ENCODE results near the gene MTMR3.
A peak's percentile ranks its signal among the peaks of the same experiment; 100 is the strongest.

MTMR3 gene

DNA sequence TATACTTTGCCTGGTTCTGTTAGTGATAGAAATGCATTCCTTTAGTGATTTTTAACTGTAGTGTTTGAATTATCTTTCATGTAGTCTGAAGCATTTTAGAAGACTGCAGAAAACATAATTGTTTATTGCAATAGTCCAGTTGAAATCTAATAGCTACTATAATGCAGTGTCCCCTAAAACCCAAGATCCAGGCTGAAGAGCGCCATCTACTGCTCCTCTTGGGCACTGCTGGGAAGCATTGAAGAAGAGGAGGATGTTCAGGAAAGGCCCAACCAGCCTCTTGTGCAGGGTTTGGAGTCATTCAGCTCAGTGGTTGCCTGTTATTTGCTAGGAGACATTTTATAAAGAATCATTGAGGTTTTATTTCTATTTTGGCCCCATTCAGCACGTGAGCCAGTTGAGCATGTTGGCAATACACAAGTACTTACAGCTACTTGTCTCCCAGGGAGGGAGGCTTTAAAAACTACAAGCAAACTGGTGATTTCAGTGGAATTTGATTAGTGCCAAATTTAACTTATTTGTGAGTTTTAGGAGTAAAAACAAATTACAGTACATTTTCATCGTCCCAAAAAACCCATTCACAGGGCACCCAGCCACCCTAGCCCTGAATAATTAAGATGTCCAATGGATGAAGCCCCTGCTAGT, 122.4 kb downstream of the MTMR3 start:
- peak; percentile 18 for DNase-seq

- no peak for DNase-seq
These were observed 124.4 kb downstream of the MTMR3 start for GRCh38 chr22:30007361-30007760.

DNA sequence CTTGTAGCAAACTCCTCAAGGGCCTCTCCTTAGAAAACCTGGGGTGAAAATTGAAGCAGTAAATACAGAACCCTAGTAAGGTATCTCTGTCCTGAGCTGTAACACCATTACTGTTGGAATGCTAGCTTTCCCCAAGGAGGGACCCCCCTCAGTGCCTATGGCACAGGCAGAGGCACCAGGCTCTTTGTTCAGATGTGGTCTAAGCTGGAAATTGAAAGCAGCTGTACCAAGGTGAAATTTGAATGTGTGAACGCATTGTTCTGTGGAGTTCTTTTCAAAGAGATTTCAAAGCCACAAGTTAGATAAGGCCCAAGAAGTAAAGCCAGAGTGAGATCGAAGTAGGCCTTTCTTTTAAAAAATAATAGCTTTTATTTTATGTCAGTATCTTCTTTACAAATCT, 125.4 kb downstream of the MTMR3 start:
- DNase-seq = no peak

DNA sequence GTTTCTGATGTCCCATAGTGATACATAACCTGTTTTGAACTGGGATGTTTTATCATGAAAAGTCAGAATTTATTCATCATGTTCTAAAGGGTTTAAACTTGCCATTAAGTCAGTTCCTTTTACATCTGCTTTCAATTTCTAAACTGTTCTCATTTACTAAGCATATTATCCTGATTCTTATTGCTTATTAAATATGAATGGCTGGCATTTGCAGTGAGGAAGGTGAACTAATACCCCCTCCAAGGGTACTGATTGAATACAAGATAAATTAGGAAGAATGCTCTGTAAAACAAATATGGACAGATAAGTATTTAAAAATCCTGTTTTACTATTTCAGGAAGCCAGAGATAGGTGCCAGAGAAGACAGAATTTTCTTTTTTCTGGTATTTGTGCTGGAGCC, 126.5 kb downstream of the MTMR3 start:
- no peak for DNase-seq

GRCh38 chr22:30010789-30011405, 127.9 kb downstream of the MTMR3 start:
- no peak for DNase-seq

DNA sequence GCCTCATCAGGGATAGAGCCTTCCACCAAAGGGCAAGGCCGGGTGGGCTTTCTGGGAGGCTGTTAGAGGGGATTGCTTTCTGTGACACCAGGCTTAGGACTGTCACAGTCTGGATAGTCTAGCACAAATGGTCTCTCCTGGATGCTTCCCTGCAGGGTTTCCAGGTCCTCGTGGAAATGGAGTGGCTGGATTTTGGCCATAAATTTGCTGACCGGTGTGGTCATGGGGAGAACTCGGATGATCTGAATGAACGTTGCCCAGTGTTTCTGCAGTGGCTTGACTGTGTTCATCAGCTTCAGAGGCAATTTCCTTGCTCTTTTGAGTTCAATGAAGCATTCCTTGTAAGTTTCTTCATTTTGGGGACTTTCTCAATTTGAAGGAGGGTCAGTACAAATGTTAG, 130.2 kb downstream of the MTMR3 start:
- DNase-seq = no peak

DNA sequence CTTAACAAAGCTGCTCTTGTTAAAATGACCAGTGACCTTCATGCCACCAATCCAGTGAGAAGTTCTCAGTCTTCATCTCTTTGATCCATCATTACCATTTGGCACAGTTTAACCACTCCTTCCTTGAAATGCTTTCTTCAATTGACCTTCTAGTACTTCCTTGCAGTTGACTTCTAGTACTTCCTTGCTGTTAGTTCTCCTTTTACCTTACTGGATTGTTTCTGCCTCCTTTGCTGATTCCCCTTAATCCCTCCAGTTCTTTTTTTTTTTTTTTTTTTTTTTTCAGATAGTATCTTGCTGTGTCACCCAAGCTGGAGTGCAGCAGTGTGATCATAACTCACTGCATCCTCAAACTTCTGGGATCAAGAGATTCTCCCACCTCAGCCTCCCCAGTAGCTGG, 131.3 kb downstream of the MTMR3 start:
- no peak for DNase-seq

DNA sequence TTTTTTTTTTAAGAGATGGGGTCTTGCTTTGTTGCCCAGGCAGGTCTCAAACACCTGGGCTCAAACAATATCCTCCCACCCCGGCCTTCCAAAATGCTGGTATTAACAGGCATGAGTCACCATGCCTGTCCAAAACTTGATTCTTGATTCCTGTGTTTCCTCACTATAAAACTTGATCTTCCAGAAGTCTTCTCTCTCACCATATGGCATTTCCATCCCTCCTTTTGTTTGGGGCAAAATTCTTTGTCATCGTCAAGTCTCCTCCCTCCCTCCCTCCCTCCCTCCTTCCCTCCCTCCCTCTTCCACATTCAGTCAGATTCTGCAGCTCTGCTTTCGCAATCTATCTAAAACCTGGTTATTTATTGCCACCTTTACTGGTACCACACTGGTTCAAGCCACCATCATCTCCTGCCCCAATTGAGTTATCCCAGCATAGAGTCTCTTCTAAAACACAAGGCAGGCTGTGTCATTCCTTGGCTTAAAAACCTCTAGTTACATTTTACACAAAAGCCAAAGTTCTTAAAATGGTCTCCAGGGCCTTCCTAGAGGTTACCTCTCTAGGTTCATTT, 132.3 kb downstream of the MTMR3 start:
- DNase-seq = no peak

DNA sequence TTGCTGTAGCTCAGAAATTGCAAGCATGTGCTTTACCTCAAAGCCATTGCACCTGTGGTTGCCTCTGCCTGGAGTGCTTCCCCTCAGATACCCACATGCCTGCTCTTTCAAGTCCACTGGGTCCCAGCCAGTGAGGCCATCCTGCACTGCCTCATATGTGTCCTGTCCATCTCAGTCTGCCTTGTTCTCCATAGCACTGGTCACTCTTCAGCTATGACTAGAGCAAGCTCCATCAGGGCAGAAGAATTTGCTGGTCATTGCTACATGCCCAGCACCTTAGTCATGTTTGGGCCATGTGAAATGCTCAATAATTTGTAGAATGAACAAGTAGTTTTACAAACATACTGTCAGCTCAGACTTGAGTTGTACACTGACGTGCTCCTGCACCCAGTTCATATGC, 132.9 kb downstream of the MTMR3 start:
- DNase-seq = no peak

DNA sequence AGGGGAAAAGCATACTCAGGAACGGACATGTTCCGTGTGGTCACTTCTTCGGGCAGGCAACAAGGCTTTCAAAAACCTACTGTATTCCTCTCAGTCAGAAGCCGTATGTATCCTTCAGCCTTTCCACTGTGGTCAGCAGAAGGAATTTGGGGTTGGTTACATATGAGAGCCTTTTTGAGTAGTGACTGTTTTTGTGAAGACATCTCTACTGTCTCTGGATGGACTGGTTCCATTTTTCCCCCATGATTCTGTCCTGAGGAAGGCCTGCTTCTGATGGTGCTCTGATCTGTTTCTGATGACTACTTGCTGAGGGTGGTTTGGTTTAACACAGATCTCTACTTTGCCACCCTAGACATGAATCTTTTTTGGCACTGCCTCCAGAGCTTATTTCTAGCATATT, 133.6 kb downstream of the MTMR3 start:
- DNase-seq = no peak

DNA sequence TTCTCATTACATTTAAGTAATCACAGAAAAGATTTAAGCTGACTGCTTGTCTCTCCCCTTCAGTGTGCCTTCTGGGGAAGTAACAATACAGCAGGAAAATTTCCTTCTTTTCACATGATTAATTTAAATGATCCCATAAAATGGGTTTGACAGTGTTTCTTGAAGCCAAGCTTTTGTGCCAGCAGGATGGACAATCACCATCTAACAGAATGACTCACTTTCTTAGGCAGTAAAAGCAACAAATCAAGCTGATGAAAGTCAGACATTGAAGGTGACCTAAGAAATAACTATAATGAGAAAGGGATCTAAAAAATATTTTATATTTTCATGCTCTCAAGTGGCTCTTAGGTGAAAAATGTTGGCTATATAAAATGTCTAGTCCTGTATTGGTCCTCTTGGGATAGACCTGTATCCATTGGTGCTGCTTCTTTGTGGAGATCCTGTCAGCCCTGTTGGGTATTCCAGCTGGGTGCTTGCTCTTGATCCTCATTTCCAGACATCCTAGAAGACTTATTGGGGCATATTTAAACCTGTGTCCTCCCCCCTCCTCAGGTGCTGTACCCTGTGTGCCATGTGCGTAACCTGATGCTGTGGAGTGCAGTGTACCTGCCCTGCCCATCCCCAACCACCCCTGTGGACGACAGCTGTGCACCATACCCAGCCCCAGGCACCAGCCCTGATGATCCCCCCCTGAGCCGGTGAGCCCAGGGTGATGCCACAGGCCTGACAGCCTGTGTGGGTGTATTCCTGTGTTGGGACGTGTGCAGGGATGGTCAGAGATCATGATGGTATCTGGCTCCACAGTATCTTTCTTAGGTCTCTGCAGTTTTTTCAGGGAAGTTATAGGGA, 134.6 kb downstream of the MTMR3 start:
- no peak for DNase-seq

GRCh38 chr22:30020511-30020910, 137.5 kb downstream of the MTMR3 start:
- DNase-seq = peak; percentile 1

- no peak for DNase-seq
These were observed 138.4 kb downstream of the MTMR3 start for GRCh38 chr22:30021338-30021737.

DNA sequence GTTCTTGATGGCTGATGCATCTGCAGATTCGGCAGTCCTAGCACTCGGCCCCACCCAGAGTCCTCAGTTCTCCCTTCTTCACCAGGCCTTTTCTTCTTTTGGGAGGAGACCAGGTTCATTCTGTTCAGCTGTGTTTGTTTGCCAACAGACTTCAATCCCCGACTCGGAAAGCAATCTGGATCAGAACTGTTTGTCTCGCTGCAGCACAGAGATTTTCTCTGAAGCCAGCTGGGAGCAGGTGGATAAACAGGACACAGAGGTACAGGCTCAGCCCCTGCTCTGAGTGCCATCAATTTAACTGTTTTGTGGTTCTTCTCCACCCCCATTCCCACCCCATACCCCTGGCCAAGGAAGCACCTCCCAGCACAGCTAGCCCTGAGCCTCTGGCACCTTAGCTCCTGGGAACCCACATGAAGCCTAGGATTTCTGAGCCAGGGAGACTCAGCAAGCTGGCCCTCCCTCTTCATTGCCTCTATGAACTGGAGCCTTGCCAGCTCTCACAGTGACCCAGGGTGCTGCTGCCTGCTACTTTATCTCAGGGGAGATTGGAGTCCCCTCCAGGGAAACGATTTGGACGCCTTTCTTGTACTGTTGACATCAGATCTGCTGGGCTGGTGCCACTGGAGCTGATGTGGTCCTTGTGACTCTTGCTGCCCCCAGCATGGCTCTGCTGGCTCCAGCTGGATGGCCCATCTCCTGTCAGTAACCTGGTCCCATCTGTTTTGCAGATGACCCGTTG, 139.1 kb downstream of the MTMR3 start:
- DNase-seq = peak; percentile 40

GRCh38 chr22:30023099-30023660, 140.2 kb downstream of the MTMR3 start:
- DNase-seq = no peak

GRCh38 chr22:30024231-30024630, 141.3 kb downstream of the MTMR3 start:
- no peak for DNase-seq

DNA sequence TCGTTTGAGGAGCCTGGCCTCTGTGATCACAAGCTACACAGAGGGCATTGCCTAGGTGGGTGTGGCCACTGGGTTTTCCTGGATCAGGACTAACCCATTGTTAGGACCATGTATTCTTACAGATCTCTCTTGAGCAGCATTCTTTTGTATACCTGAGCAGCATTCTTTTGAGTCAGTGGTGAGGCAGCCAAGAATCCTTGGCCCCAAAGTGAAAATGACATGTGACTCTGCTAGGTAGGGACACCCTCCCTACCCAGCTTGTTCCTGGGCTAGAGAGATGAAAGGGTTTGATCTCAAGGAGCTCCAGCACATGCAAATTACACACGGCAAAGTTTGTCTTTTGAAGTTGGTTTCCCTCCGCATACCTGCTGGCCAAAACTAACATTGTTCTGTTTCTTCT, 142.2 kb downstream of the MTMR3 start:
- no peak for DNase-seq

DNA sequence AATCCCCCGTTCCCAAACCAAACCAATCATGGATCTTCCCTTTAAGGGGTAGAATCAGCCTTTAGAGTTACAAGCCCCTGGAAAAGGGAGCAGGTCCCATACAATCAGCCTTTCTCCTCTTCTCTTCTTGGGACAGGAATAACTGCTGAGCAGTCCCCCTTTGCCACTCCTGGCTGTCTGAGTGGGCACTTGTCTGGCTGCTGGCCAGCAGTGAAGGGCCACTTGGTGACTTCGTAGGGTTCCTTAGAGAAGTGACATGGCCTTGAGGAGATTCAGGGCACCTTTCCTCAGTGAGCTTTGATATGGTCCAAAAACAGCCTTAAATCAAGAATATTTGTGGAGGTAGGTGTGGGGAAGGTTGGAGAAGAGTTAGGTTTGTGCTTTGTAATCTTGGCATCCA, 143.8 kb downstream of the MTMR3 start:
- no peak for DNase-seq

DNA sequence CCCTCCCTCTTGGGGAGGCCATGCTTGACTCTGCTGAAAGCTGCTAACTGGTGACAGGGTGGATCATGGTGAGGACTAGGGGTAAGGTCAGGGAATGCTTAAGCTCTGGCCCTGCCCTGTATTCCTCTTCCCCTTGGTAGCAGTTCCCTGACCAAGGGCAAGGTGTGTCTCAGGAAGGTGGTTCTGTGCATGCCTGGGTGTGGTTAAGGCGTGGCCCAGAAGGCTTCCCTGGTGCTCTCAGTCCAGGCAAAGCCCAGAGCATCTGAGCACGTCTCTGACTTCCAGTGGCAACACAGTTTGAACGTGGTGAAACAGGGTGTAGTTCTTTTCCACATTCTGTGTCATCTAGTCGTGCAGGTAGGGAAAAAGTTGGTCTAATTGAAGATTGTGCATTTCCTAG, 144.2 kb downstream of the MTMR3 start:
- DNase-seq = no peak

DNA sequence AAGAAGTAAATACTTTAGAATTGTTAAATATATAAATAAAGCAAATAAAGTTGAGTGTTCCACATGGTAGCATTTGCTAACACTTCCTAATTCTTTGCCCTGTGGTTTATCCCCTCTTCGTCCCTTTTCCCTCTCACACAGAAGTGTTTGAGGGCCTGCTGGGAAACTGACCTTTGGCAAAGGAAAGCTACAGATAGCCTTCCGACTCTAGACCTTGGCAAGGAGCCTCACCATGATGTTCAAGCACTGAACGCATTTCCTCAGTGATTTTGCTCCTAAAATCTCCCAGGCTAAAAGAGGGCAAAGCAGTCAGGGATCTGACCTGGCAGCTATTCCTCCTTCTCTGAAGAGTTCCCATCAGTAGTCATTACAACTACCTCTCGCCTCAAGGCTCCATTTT, 144.8 kb downstream of the MTMR3 start:
- DNase-seq = no peak

GRCh38 chr22:30028731-30029130, 145.8 kb downstream of the MTMR3 start:
- no peak for DNase-seq

DNA sequence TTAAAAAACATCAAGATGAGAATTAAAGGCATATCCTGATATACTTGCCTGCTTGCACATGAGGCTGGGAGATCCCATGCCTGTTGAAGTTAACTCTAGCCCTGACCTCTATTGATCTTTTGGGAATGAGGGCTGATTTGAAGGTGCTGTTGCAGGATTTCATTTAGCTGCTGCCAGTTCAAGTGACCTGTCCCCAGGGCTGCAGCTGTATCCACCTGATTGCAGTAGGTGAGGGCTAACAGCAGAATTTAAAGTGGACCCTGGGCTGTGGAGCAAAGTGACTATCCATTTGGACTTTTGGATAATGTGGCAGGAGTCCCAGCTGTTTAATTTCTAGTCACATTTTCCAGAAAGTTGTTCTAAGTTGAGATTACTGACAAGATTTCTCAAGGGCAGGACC, 146.5 kb downstream of the MTMR3 start:
- DNase-seq = no peak

- DNase-seq = no peak
These were observed 147.4 kb downstream of the MTMR3 start for GRCh38 chr22:30030329-30030728.

Measured in SHP77 treated with DMSO at 0.1 percent for 48 hours (cell line).